GM23338 (cell line): Measurements from ENCODE around the gene HOXA1. TPM values are rescaled to one million over a fixed set of nuclear protein-coding genes. Genes with fewer than 3 reads are reported as not detected.
A peak's percentile ranks its signal among the peaks of the same experiment; 100 is the strongest.

Source experiments
- ATAC-seq: fragments of 200-7000 bp; cut with Tn5 transposase; 3 replicates; pipeline ENCODE4 v1.9.1; 2020
- DNase-seq: peaks from one replicate; pipeline ENCODE4 v3.0.0-alpha.2; 2015; ENCODE audit warnings: low spot score
- H2AFZ ChIP-seq: fragments of 200-600 bp; sonication (generic); 2 replicates; pipeline ENCODE4 v1.8.0; 2016; ENCODE audit warnings: antibody characterized with exemption, mild to moderate bottlenecking, moderate library complexity
- H3F3A ChIP-seq: fragments of 200-600 bp; sonication (generic); replicated peaks from 2 replicates; pipeline ENCODE4 v1.8.0; 2017; ENCODE audit warnings: antibody characterized with exemption, mixed run types, low read depth
- H3K27ac ChIP-seq: fragments of 200-600 bp; sonication (generic); 2 replicates; pipeline ENCODE4 v1.6.1; 2016; ENCODE audit warnings: low read depth
- H3K27me3 ChIP-seq: fragments of 200-600 bp; sonication (generic); 2 replicates; pipeline ENCODE4 v1.8.0; 2016; ENCODE audit warnings: mild to moderate bottlenecking, mixed run types, moderate library complexity; ENCODE audit not compliant: insufficient read depth
- H3K36me3 ChIP-seq: fragments of 200-600 bp; sonication (generic); 2 replicates; pipeline ENCODE4 v1.8.0; 2016; ENCODE audit warnings: mild to moderate bottlenecking; ENCODE audit not compliant: insufficient read depth
- H3K4me1 ChIP-seq: fragments of 200-600 bp; sonication (generic); 2 replicates; pipeline ENCODE4 v1.8.0; 2016; ENCODE audit warnings: mild to moderate bottlenecking, moderate library complexity; ENCODE audit not compliant: insufficient read depth
- H3K4me2 ChIP-seq: fragments of 200-600 bp; sonication (generic); 2 replicates; pipeline ENCODE4 v1.7.1; 2017; ENCODE audit warnings: mixed run types
- H3K4me3 ChIP-seq: fragments of 200-600 bp; sonication (generic); 2 replicates; pipeline ENCODE4 v1.6.1; 2016; ENCODE audit warnings: mixed run types
- H3K79me2 ChIP-seq: fragments of 200-600 bp; sonication (generic); replicated peaks from 2 replicates; pipeline ENCODE4 v1.8.0; 2017; ENCODE audit warnings: mild to moderate bottlenecking; ENCODE audit not compliant: insufficient read depth
- H3K9me2 ChIP-seq: fragments of 200-600 bp; sonication (generic); 2 replicates; pipeline ENCODE4 v1.8.0; 2017; ENCODE audit not compliant: insufficient read depth
- H4K20me1 ChIP-seq: fragments of 200-600 bp; sonication (generic); replicated peaks from 2 replicates; pipeline ENCODE4 v1.8.0; 2017; ENCODE audit warnings: mild to moderate bottlenecking; ENCODE audit not compliant: insufficient read depth
- H3K27ac Mint-ChIP-seq: 2 replicates; pipeline ENCODE4 v1.8.0; 2020; ENCODE audit warnings: inconsistent platforms, mild to moderate bottlenecking, moderate library complexity, mixed read lengths
- H3K27me3 Mint-ChIP-seq: 3 replicates; pipeline ENCODE4 v1.8.0; 2022; ENCODE audit warnings: low read depth, mild to moderate bottlenecking, moderate library complexity, mixed read lengths, inconsistent platforms; ENCODE audit not compliant: insufficient read depth, poor library complexity
- H3K36me3 Mint-ChIP-seq: 3 replicates; pipeline ENCODE4 v1.8.0; 2021; ENCODE audit warnings: low read depth, mild to moderate bottlenecking, inconsistent platforms, moderate library complexity, mixed read lengths
- H3K4me1 Mint-ChIP-seq: 3 replicates; pipeline ENCODE4 v1.8.0; 2020; ENCODE audit warnings: mild to moderate bottlenecking, inconsistent platforms, mixed read lengths
- H3K4me3 Mint-ChIP-seq: 3 replicates; pipeline ENCODE4 v1.8.0; 2021; ENCODE audit warnings: moderate library complexity, mild to moderate bottlenecking, inconsistent platforms, mixed read lengths
- H3K9me3 Mint-ChIP-seq: 3 replicates; pipeline ENCODE4 v1.8.0; 2020; ENCODE audit warnings: moderate library complexity, mild to moderate bottlenecking, inconsistent platforms, mixed read lengths
- CREB1 ChIP-seq: fragments of 250-450 bp; sonication (Bioruptor Pico); IDR thresholded peaks from 2 replicates; pipeline ENCODE4 v1.5.0; 2020; ENCODE audit warnings: low read depth, mild to moderate bottlenecking, moderate library complexity
- ETS1 ChIP-seq: IDR thresholded peaks from 2 replicates; pipeline ENCODE4 v1.6.1; 2016; ENCODE audit warnings: antibody characterized with exemption
- EZH2 ChIP-seq: fragments of 200-600 bp; sonication (generic); IDR thresholded peaks from one replicate; pipeline ENCODE4 v1.8.0; 2017; ENCODE audit warnings: antibody characterized with exemption, mild to moderate bottlenecking, low read depth; ENCODE audit not compliant: unreplicated experiment
- EZH2phosphoT487 ChIP-seq: fragments of 200-600 bp; sonication (generic); IDR thresholded peaks from one replicate; pipeline ENCODE4 v1.8.1; 2018; ENCODE audit warnings: antibody characterized with exemption; ENCODE audit not compliant: unreplicated experiment
- POLR2AphosphoS5 ChIP-seq: IDR thresholded peaks from 2 replicates; pipeline ENCODE4 v1.6.1; 2016; ENCODE audit warnings: antibody characterized with exemption, low read depth
- STAT1 ChIP-seq: IDR thresholded peaks from one replicate; pipeline ENCODE4 v1.6.1; 2016; ENCODE audit warnings: antibody characterized with exemption; ENCODE audit not compliant: unreplicated experiment
- ZNF114 ChIP-seq: fragments of 250-450 bp; sonication (Bioruptor Pico); IDR thresholded peaks from 2 replicates; pipeline ENCODE4 v1.5.0; 2020; ENCODE audit warnings: mild to moderate bottlenecking, moderate library complexity
- polyA plus RNA-seq: library from polyadenylated mRNA; unstranded; fragments of >200 nt; fragmentation: Nextera tagmentation; extraction: Ambion mirVana; gene quantifications from 2 replicates; pipeline ENCODE4 v1.2.1, GENCODE V29; 2016
- total RNA-seq: library from RNA; depleted of rRNA; stranded (reverse); fragments of >200 nt; shearing (Covaris generic); gene quantifications from 2 replicates; pipeline ENCODE4 v1.2.3, GENCODE V29; 2014
- TF ChIP-seq, protein P1 (sequence below): IDR thresholded peaks from one replicate; pipeline ENCODE4 v1.6.1; 2018; ENCODE audit warnings: antibody characterized with exemption; ENCODE audit not compliant: unreplicated experiment
- TF ChIP-seq, protein P2 (sequence below): fragments of 250-450 bp; sonication (Bioruptor Pico); IDR thresholded peaks from 2 replicates; pipeline ENCODE4 v1.5.0; 2020; ENCODE audit warnings: mild to moderate bottlenecking, moderate library complexity

The HOXA1 gene
- total and polyA plus RNA-seq, 2 experiments from 2014 or later, result not detected

DNA sequence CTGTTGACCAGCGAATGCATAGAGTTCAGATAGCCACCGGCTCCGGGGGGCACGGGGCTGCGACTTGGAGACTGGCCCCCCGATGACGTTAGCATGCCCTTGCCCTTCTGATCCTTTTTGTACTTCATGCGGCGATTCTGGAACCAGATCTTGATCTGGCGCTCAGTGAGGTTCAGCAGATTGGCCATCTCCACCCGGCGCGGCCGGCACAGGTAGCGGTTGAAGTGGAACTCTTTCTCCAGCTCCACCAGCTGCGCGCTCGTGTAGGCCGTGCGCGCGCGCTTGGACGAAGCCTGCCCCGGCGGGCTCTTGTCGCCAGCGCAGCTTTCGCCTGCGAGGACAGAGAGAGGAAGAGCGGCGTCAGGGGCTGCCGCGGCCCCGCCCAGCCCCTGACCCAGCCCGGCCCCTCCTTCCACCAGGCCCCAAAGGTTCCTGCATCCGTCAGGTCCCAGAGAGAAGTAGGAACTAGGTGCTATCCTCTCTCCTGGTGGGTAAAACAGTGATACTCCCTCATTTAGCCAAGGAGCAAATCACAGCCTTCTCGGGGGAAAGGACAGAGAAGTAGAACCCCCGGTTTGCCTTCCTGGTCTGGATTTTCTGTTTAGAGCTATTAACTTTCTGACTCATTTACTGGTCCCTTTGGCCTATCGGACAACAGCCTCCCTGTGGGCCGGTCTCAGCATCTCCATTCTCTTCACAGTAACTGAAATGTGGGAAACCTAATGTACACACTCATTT is 12.8 kb upstream of the HOXA1 start (continued):
- TF ChIP-seq ETS1 (no peak), POLR2AphosphoS5 (no peak)

DNA sequence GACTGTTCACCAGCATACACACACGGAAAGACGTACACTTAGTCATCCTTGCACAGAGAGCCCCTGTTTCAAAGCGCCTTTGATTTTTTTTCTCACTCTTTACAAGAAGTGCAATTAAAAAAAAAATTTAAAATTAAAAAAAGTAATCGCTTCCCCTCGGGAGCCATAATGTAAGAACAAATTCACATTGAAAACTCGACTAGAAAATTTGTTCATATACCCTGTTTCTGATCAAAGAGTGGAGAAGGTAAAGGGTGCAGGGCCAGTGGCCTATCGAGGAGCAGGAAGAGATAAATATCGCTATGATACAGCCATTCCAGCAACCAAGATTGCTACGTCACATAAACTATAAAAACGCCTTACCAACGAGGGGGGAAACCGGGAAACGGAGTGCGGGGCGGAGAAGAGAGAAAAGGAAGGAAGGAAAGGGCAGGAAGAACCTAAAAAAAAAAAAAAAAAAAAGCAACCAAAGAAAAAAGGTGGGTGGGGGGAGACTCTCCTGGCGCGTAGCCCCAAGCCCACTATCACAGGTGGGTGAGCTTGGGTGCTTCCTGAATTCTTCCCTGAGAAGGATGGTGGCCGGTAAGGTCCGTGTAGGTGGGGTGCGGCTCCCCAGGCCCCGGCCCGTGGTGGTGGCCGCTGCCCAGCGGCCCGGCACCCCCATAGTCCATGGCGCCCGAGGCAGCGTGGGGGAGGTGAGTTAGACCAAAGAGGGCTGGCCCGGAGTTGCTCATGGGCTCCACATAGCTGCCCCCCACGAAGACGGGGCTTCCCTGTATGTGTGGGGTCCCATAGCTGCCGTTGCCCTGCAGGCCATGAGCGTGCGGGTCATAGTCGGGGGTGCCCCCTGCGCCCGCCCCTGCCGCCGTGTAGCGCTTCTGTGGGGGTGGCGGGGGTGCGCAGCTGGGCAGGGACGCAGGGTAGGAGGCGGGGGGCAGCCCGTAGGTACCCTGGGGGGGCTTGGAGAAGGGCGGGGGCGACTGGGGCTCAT is 11.9 kb upstream of the HOXA1 start:
- H3K27me3 ChIP-seq, result peaks cover 100% of the 10 kb centered on the region
- DNase-seq, result peak; percentile 54
- H3F3A ChIP-seq, result peaks cover 51% of the 10 kb centered on the region
- peak overlapping the region; percentile 57; the same call in 2 of the 3 replicates for H3K4me3 Mint-ChIP-seq
- peak; percentile 6 for ATAC-seq
- peaks cover 100% of the 10 kb centered on the region for H3K27me3 Mint-ChIP-seq
- no peak overlapping the region for H3K27ac Mint-ChIP-seq
- peak overlapping the region; percentile 75 for H3K4me2 ChIP-seq
- H3K9me2 ChIP-seq, result no peaks in the 10 kb centered on the region
- peaks cover 11% of the 10 kb centered on the region; the same call in 2 of the 3 replicates for H3K9me3 Mint-ChIP-seq
- H3K4me3 ChIP-seq, result peak overlapping the region; percentile 49; the same call in 1 of the 2 replicates
- TF ChIP-seq ETS1, result no peak
- TF ChIP-seq POLR2AphosphoS5, result no peak
- TF ChIP-seq, protein P1, sequence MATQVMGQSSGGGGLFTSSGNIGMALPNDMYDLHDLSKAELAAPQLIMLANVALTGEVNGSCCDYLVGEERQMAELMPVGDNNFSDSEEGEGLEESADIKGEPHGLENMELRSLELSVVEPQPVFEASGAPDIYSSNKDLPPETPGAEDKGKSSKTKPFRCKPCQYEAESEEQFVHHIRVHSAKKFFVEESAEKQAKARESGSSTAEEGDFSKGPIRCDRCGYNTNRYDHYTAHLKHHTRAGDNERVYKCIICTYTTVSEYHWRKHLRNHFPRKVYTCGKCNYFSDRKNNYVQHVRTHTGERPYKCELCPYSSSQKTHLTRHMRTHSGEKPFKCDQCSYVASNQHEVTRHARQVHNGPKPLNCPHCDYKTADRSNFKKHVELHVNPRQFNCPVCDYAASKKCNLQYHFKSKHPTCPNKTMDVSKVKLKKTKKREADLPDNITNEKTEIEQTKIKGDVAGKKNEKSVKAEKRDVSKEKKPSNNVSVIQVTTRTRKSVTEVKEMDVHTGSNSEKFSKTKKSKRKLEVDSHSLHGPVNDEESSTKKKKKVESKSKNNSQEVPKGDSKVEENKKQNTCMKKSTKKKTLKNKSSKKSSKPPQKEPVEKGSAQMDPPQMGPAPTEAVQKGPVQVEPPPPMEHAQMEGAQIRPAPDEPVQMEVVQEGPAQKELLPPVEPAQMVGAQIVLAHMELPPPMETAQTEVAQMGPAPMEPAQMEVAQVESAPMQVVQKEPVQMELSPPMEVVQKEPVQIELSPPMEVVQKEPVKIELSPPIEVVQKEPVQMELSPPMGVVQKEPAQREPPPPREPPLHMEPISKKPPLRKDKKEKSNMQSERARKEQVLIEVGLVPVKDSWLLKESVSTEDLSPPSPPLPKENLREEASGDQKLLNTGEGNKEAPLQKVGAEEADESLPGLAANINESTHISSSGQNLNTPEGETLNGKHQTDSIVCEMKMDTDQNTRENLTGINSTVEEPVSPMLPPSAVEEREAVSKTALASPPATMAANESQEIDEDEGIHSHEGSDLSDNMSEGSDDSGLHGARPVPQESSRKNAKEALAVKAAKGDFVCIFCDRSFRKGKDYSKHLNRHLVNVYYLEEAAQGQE, result no peak
- peak; percentile 95 for TF ChIP-seq EZH2
- TF ChIP-seq, protein P2, sequence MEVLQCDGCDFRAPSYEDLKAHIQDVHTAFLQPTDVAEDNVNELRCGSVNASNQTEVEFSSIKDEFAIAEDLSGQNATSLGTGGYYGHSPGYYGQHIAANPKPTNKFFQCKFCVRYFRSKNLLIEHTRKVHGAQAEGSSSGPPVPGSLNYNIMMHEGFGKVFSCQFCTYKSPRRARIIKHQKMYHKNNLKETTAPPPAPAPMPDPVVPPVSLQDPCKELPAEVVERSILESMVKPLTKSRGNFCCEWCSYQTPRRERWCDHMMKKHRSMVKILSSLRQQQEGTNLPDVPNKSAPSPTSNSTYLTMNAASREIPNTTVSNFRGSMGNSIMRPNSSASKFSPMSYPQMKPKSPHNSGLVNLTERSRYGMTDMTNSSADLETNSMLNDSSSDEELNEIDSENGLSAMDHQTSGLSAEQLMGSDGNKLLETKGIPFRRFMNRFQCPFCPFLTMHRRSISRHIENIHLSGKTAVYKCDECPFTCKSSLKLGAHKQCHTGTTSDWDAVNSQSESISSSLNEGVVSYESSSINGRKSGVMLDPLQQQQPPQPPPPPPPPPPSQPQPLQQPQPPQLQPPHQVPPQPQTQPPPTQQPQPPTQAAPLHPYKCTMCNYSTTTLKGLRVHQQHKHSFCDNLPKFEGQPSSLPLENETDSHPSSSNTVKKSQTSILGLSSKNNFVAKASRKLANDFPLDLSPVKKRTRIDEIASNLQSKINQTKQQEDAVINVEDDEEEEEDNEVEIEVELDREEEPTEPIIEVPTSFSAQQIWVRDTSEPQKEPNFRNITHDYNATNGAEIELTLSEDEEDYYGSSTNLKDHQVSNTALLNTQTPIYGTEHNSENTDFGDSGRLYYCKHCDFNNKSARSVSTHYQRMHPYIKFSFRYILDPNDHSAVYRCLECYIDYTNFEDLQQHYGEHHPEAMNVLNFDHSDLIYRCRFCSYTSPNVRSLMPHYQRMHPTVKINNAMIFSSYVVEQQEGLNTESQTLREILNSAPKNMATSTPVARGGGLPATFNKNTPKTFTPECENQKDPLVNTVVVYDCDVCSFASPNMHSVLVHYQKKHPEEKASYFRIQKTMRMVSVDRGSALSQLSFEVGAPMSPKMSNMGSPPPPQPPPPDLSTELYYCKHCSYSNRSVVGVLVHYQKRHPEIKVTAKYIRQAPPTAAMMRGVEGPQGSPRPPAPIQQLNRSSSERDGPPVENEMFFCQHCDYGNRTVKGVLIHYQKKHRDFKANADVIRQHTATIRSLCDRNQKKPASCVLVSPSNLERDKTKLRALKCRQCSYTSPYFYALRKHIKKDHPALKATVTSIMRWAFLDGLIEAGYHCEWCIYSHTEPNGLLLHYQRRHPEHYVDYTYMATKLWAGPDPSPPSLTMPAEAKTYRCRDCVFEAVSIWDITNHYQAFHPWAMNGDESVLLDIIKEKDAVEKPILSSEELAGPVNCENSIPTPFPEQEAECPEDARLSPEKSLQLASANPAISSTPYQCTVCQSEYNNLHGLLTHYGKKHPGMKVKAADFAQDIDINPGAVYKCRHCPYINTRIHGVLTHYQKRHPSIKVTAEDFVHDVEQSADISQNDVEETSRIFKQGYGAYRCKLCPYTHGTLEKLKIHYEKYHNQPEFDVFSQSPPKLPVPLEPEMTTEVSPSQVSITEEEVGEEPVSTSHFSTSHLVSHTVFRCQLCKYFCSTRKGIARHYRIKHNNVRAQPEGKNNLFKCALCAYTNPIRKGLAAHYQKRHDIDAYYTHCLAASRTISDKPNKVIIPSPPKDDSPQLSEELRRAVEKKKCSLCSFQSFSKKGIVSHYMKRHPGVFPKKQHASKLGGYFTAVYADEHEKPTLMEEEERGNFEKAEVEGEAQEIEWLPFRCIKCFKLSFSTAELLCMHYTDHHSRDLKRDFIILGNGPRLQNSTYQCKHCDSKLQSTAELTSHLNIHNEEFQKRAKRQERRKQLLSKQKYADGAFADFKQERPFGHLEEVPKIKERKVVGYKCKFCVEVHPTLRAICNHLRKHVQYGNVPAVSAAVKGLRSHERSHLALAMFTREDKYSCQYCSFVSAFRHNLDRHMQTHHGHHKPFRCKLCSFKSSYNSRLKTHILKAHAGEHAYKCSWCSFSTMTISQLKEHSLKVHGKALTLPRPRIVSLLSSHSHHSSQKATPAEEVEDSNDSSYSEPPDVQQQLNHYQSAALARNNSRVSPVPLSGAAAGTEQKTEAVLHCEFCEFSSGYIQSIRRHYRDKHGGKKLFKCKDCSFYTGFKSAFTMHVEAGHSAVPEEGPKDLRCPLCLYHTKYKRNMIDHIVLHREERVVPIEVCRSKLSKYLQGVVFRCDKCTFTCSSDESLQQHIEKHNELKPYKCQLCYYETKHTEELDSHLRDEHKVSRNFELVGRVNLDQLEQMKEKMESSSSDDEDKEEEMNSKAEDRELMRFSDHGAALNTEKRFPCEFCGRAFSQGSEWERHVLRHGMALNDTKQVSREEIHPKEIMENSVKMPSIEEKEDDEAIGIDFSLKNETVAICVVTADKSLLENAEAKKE, result no peak
- peak; percentile 31 for TF ChIP-seq EZH2phosphoT487
- TF ChIP-seq STAT1, result no peak
- TF ChIP-seq CREB1 (CRISPR knock-in tag), result no peak
- TF ChIP-seq ZNF114 (CRISPR knock-in tag), result no peak
- no peak overlapping the region for H3K27ac ChIP-seq
- no peaks in the 10 kb centered on the region for H3K36me3 ChIP-seq
- H3K4me1 Mint-ChIP-seq, result peaks cover 21% of the 10 kb centered on the region
- H3K79me2 ChIP-seq, result no peaks in the 10 kb centered on the region
- peaks cover 25% of the 10 kb centered on the region for H3K4me1 ChIP-seq
- H4K20me1 ChIP-seq, result peaks cover 80% of the 10 kb centered on the region
- H2AFZ ChIP-seq, result no peak overlapping the region
- H3K36me3 Mint-ChIP-seq, result no peaks in the 10 kb centered on the region; the same call in 2 of the 3 replicates
